DND-41 (cell line): ENCODE data around the gene ZNF697.

Experiments used
- ATAC-seq: fragments of 200-7000 bp; cut with Tn5 transposase; 3 replicates; pipeline ENCODE4 v1.9.1; 2021; ENCODE audit warnings: low read depth; ENCODE audit not compliant: insufficient read depth
- DNase-seq: peaks from one replicate; pipeline ENCODE4 v3.0.0-alpha.2; 2020
- H2AFZ ChIP-seq: 2 replicates; pipeline ENCODE4 v1.6.0; 2012; ENCODE audit warnings: low read depth, low read length
- H3K27ac ChIP-seq: 2 replicates; pipeline ENCODE4 v1.5.1; 2012; ENCODE audit warnings: low read length, inconsistent platforms
- H3K27me3 ChIP-seq: fragments of 200-600 bp; sonication (generic); 2 replicates; pipeline ENCODE4 v1.6.0; 2012; ENCODE audit warnings: low read length, mild to moderate bottlenecking, inconsistent platforms; ENCODE audit not compliant: insufficient read depth, poor library complexity
- H3K36me3 ChIP-seq: 2 replicates; pipeline ENCODE4 v1.5.1; 2012; ENCODE audit warnings: low read length, inconsistent platforms; ENCODE audit not compliant: insufficient read depth
- H3K4me1 ChIP-seq: 2 replicates; pipeline ENCODE4 v1.5.1; 2012; ENCODE audit warnings: mild to moderate bottlenecking, low read length; ENCODE audit not compliant: insufficient read depth
- H3K4me2 ChIP-seq: 2 replicates; pipeline ENCODE4 v1.6.0; 2012; ENCODE audit warnings: mild to moderate bottlenecking, moderate library complexity, low read length, inconsistent platforms; ENCODE audit not compliant: insufficient read depth
- H3K4me3 ChIP-seq, 2 experiments: fragments of 200-600 bp in 1 of 2; shearing (Covaris generic) in 1 of 2; 2 replicates each; pipeline ENCODE4 v1.5.1; 2012 to 2016; ENCODE audit warnings: inconsistent platforms in 2 of 2, low read length in 2 of 2, mild to moderate bottlenecking in 2 of 2, low read depth in 1 of 2, moderate library complexity in 1 of 2
- H3K79me2 ChIP-seq: 2 replicates; pipeline ENCODE4 v1.6.0; 2012; ENCODE audit warnings: low read length, inconsistent platforms; ENCODE audit not compliant: insufficient read depth
- H3K9ac ChIP-seq: 2 replicates; pipeline ENCODE4 v1.6.0; 2012; ENCODE audit warnings: low read depth, mild to moderate bottlenecking, inconsistent platforms, low read length, moderate library complexity
- H3K9me3 ChIP-seq: 2 replicates; pipeline ENCODE4 v1.5.1; 2012; ENCODE audit warnings: low read length, moderate library complexity, mild to moderate bottlenecking, inconsistent platforms; ENCODE audit not compliant: insufficient read depth, severe bottlenecking
- H4K20me1 ChIP-seq: 2 replicates; pipeline ENCODE4 v1.6.0; 2012; ENCODE audit warnings: low read length; ENCODE audit not compliant: insufficient read depth
- CTCF ChIP-seq: IDR thresholded peaks from 2 replicates; pipeline ENCODE4 v1.5.1; 2012; ENCODE audit warnings: borderline replicate concordance, low read length, moderate library complexity, mild to moderate bottlenecking; ENCODE audit not compliant: poor library complexity, severe bottlenecking; ENCODE audit errors: extremely low read depth
- EZH2 ChIP-seq: IDR thresholded peaks from 3 replicates; pipeline ENCODE4 v1.6.1; 2012; ENCODE audit warnings: borderline replicate concordance, low read depth, mild to moderate bottlenecking, moderate library complexity, low read length, inconsistent platforms; ENCODE audit not compliant: severe bottlenecking

The ZNF697 gene

GRCh38 chr1:119626841-119627240 is 21.2 kb downstream of the ZNF697 start:
- Histone ChIP-seq H3K4me3 (no peak overlapping the region), H3K4me1 (no peaks in the 10 kb centered on the region), H3K9ac (no peak overlapping the region), H3K36me3 (no peaks in the 10 kb centered on the region), H4K20me1 (no peaks in the 10 kb centered on the region), H2AFZ (no peak overlapping the region), H3K27ac (no peak overlapping the region), H3K4me2 (no peak overlapping the region), H3K27me3 (peaks cover 6% of the 10 kb centered on the region), H3K9me3 (no peaks in the 10 kb centered on the region), H3K79me2 (no peaks in the 10 kb centered on the region)
- DNase-seq = no peak
- ATAC-seq = no peak
- TF ChIP-seq CTCF (no peak), EZH2 (no peak)

GRCh38 chr1:119626011-119626545 is 22.0 kb downstream of the ZNF697 start:
- Histone ChIP-seq H3K4me1 (no peaks in the 10 kb centered on the region), H2AFZ (no peak overlapping the region), H3K36me3 (no peaks in the 10 kb centered on the region), H3K9me3 (no peaks in the 10 kb centered on the region), H3K4me3 (no peak overlapping the region), H3K27me3 (peaks cover 6% of the 10 kb centered on the region), H3K4me2 (no peak overlapping the region), H4K20me1 (no peaks in the 10 kb centered on the region), H3K27ac (no peak overlapping the region), H3K9ac (no peak overlapping the region), H3K79me2 (no peaks in the 10 kb centered on the region)
- DNase-seq (no peak), ATAC-seq (no peak)
- TF ChIP-seq CTCF (no peak), EZH2 (no peak)

- no peaks in the 10 kb centered on the region for H3K9me3 ChIP-seq
- H3K36me3 ChIP-seq = no peaks in the 10 kb centered on the region
- H3K4me3 ChIP-seq = no peak overlapping the region
- H3K4me2 ChIP-seq = no peak overlapping the region
- H3K27ac ChIP-seq = no peak overlapping the region
- H3K27me3 ChIP-seq = peaks cover 6% of the 10 kb centered on the region
- H3K79me2 ChIP-seq = no peaks in the 10 kb centered on the region
- TF ChIP-seq CTCF = no peak
- no peak for TF ChIP-seq EZH2
- H4K20me1 ChIP-seq = no peaks in the 10 kb centered on the region
- H3K9ac ChIP-seq = no peak overlapping the region
- no peak overlapping the region for H2AFZ ChIP-seq
- ATAC-seq (no peak), DNase-seq (no peak)
- H3K4me1 ChIP-seq = no peaks in the 10 kb centered on the region
Measured at GRCh38 chr1:119623678-119624077, 24.4 kb downstream of the ZNF697 start.

GRCh38 chr1:119623193-119623515 is 24.9 kb downstream of the ZNF697 start:
- Histone ChIP-seq H2AFZ (no peak overlapping the region), H3K27me3 (peaks cover 6% of the 10 kb centered on the region), H3K9ac (no peak overlapping the region), H3K36me3 (no peaks in the 10 kb centered on the region), H3K4me1 (no peaks in the 10 kb centered on the region), H3K27ac (no peak overlapping the region), H3K4me2 (no peak overlapping the region), H3K9me3 (no peaks in the 10 kb centered on the region), H3K4me3 (no peak overlapping the region), H3K79me2 (no peaks in the 10 kb centered on the region), H4K20me1 (no peaks in the 10 kb centered on the region)
- DNase-seq (no peak), ATAC-seq (no peak)
- TF ChIP-seq EZH2 (no peak), CTCF (no peak)
